Common myeloid progenitor, CD34-positive (primary cell): ENCODE data around the gene CDKL2.
"Not testable (repeated sequence)": the region's sequence is repeated elsewhere in the genome, so short reads cannot be mapped to it uniquely, and the experiment has no call there.

ENCODE experiments used
- CTCF ChIA-PET: fragments of 350-600 bp; sonication (Branson Sonifier 250); formaldehyde crosslinking; loops from one replicate; lab custom pipeline; 2021; ENCODE audit warnings: antibody characterized with exemption; lab: Charles Lee
- POLR2A ChIA-PET: fragments of 350-600 bp; sonication (Branson Sonifier 250); formaldehyde crosslinking; loops from one replicate; lab custom pipeline; 2021; ENCODE audit warnings: antibody characterized with exemption; lab: Charles Lee
- DNase-seq, 3 donors: peaks; one replicate each; pipeline versions ENCODE4 v3.0.0 to v3.0.0-alpha.2; 2013
- H3K27ac ChIP-seq, 2 experiments: 1 replicate in 1 of 2; 2 replicates in 1 of 2; pipeline ENCODE4 v1.7.0; 2013; ENCODE audit warnings: inconsistent platforms in 2 of 2, low read length in 2 of 2, mild to moderate bottlenecking in 2 of 2, low read depth in 1 of 2, moderate library complexity in 1 of 2; ENCODE audit not compliant: severe bottlenecking in 2 of 2, insufficient read depth in 1 of 2, poor library complexity in 1 of 2
- H3K27me3 ChIP-seq, 5 experiments: replicated peaks in 2 of 5; 1 replicate in 3 of 5; 2 replicates in 2 of 5; pipeline versions ENCODE4 v1.6.1 to v1.7.0; 2013; ENCODE audit warnings: low read length in 4 of 5, mild to moderate bottlenecking in 2 of 5, moderate library complexity in 2 of 5, inconsistent platforms in 1 of 5; ENCODE audit not compliant: insufficient read depth in 5 of 5, control insufficient read depth in 4 of 5
- H3K36me3 ChIP-seq, 4 experiments: 1 replicate in 2 of 4; 2 replicates in 2 of 4; pipeline versions ENCODE4 v1.6.1 to v1.7.0; 2013; ENCODE audit warnings: low read length in 3 of 4, control low read depth in 1 of 4, mild to moderate bottlenecking in 1 of 4; ENCODE audit not compliant: control insufficient read depth in 4 of 4, insufficient read depth in 4 of 4
- H3K4me1 ChIP-seq, 4 experiments: 1 replicate in 3 of 4; 2 replicates in 1 of 4; pipeline versions ENCODE4 v1.6.1 to v1.7.1; 2013; ENCODE audit warnings: low read length in 3 of 4, mild to moderate bottlenecking in 3 of 4, control low read depth in 1 of 4, inconsistent platforms in 1 of 4, moderate library complexity in 1 of 4; ENCODE audit not compliant: control insufficient read depth in 4 of 4, insufficient read depth in 4 of 4; ENCODE audit errors: control extremely low read depth in 1 of 4
- H3K4me3 ChIP-seq, 7 experiments: 1 replicate in 4 of 7; 2 replicates in 3 of 7; pipeline versions ENCODE4 v1.5.1 to v1.7.0; 2013; ENCODE audit warnings: mild to moderate bottlenecking in 7 of 7, low read length in 6 of 7, moderate library complexity in 6 of 7, inconsistent platforms in 2 of 7, low read depth in 2 of 7, control low read depth in 1 of 7; ENCODE audit not compliant: insufficient read depth in 4 of 7, control insufficient read depth in 1 of 7; ENCODE audit errors: extremely low read depth in 1 of 7
- H3K9me3 ChIP-seq, 5 experiments: 1 replicate in 4 of 5; 2 replicates in 1 of 5; pipeline versions ENCODE4 v1.6.1 to v1.7.1; 2013; ENCODE audit warnings: low read length in 4 of 5, mild to moderate bottlenecking in 2 of 5, inconsistent platforms in 1 of 5, low read depth in 1 of 5, moderate library complexity in 1 of 5; ENCODE audit not compliant: control insufficient read depth in 4 of 5, insufficient read depth in 2 of 5; ENCODE audit errors: control extremely low read depth in 1 of 5
- WGBS: methylation state at CpG from one replicate; pipeline ENCODE4 v1.1.5; 2013; ENCODE audit not compliant: insufficient coverage; 5-methylcytosine and 5-hydroxymethylcytosine counted together

CDKL2 gene

GRCh38 chr4:75547647-75548387 is 82.5 kb downstream of the CDKL2 start:
- H3K27me3 ChIP-seq = no peaks in the 10 kb centered on the region
- H3K27ac ChIP-seq = no peak overlapping the region
- H3K36me3 ChIP-seq = peaks cover 0 to 8% (median 0%) of the 10 kb centered on the region in 4 experiments
- no peak overlapping the region for H3K4me3 ChIP-seq
- DNase-seq = no peak
- POLR2A ChIA-PET = no interaction called here
- CTCF ChIA-PET = interaction anchor here (0.6 to 0.7 kb wide), 2 partner anchors 87 to 1319 kb away, joined by 3 read pairs; no protein-coding TSS in a partner anchor
- 98% methylated on average over 5 of the region's 15 CpGs for WGBS
- H3K4me1 ChIP-seq = no peaks in the 10 kb centered on the region
- no peaks in the 10 kb centered on the region for H3K9me3 ChIP-seq

GRCh38 chr4:75545526-75545925 is 84.8 kb downstream of the CDKL2 start:
- H3K4me1 ChIP-seq = no peaks in the 10 kb centered on the region
- H3K27me3 ChIP-seq = no peaks in the 10 kb centered on the region
- no peak overlapping the region for H3K27ac ChIP-seq
- POLR2A ChIA-PET = interaction anchor here (0.6 kb wide), 1 partner anchor 173 kb away, joined by 3 read pairs; no protein-coding TSS in a partner anchor
- H3K36me3 ChIP-seq = peaks cover 0 to 8% (median 1%) of the 10 kb centered on the region in 4 experiments
- DNase-seq = no peak
- CTCF ChIA-PET = interaction anchor here (1.6 kb wide), 1 partner anchor 14 kb away, joined by 3 read pairs; no protein-coding TSS in a partner anchor
- no peak overlapping the region for H3K4me3 ChIP-seq
- WGBS = 85% methylated on average over 5 of the region's 5 CpGs
- H3K9me3 ChIP-seq = no peaks in the 10 kb centered on the region

DNA sequence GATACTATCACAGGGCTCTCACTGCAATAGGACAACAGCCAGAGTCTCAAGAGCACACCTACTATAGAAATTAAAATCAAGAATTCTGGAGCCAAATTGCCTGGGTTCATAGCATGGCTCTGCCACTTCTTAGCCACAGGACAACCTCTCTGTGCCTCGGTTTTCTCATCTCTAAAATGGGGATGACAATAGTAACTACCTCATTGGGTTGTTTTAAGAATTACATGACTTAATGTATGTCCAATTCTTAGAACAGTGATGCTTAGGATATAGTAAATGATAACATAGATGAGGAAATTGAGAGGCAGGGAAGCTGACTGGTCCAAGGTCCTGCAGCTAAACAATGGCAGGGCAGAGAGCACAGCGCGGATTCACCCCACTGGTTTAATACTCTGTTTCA is 85.5 kb downstream of the CDKL2 start:
- Histone ChIP-seq H3K9me3 (no peaks in the 10 kb centered on the region), H3K36me3 (peaks cover 0 to 8% (median 1%) of the 10 kb centered on the region in 4 experiments), H3K4me1 (no peaks in the 10 kb centered on the region), H3K27me3 (no peaks in the 10 kb centered on the region), H3K4me3 (no peak overlapping the region), H3K27ac (no peak overlapping the region)
- 90% methylated on average over 2 of the region's 3 CpGs for WGBS
- no peak for DNase-seq
- ChIA-PET CTCF (no interaction called here), POLR2A (no interaction called here)

GRCh38 chr4:75544220-75544619 is 86.1 kb downstream of the CDKL2 start:
- POLR2A ChIA-PET = interaction anchor here (1.9 kb wide), 1 partner anchor 13 kb away, joined by 5 read pairs; no protein-coding TSS in a partner anchor
- WGBS = 96% methylated on average over 8 of the region's 8 CpGs
- CTCF ChIA-PET = not testable (repeated sequence)

DNA sequence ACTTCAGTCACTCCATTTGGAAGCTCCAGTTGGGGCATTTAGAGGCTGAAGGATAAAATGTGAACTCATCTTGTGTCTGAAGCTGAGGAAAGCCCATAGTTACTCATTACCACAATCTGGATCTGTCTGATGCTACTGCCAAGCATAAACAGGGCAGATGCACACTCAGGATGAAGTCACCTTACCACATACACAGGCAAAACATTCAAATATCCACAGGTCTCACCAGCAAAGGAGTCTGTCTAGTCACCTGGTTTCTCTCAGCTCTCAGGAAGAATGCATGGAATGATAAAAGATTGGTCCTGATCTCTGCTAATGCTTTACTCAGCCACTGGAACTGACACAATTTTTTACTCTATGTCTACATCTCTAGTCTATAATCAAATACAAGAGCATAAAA is 87.5 kb downstream of the CDKL2 start:
- Histone ChIP-seq H3K36me3 (peaks cover 0 to 11% (median 3%) of the 10 kb centered on the region in 4 experiments), H3K27me3 (no peaks in the 10 kb centered on the region), H3K27ac (no peak overlapping the region), H3K4me1 (no peaks in the 10 kb centered on the region), H3K4me3 (no peak overlapping the region), H3K9me3 (no peaks in the 10 kb centered on the region)
- no peak for DNase-seq
- CTCF ChIA-PET = interaction anchor here (0.7 kb wide), 1 partner anchor 12 kb away, joined by 3 read pairs; no protein-coding TSS in a partner anchor
- POLR2A ChIA-PET = interaction anchor here (1.9 kb wide), 1 partner anchor 12 kb away, joined by 5 read pairs; no protein-coding TSS in a partner anchor

More at GRCh38 chr4:75544220-75544619, 86.1 kb downstream of the CDKL2 start:
- not testable (repeated sequence) for H3K27me3 ChIP-seq, H3K36me3 ChIP-seq, DNase-seq, H3K9me3 ChIP-seq, H3K27ac ChIP-seq, H3K4me3 ChIP-seq, H3K4me1 ChIP-seq

DNA sequence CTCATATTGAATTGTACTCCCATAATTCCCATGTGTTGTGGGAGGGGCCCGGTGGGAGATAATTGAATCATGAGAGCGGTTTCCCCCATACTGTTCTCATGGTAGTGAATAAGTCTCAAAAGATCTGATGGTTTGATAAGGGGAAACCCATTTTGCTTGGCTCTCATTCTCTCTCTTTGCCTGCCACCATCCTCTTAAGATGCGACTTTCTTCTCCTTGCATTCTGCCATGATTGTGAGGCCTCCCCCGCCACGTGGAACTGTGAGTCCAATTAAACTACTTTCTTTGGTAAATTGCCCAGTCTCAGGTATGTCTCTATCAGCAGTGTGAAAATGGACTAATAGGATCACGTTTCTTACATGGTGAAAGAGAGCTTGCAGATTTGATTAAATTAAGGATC is 93.0 kb downstream of the CDKL2 start:
- H3K4me3 ChIP-seq, CTCF ChIA-PET, H3K27me3 ChIP-seq, H3K4me1 ChIP-seq, POLR2A ChIA-PET, H3K27ac ChIP-seq, DNase-seq: not testable (repeated sequence)
- Histone ChIP-seq H3K36me3 (peaks cover 0 to 14% (median 4%) of the 10 kb centered on the region in 4 experiments), H3K9me3 (peaks cover 2 to 22% (median 7%) of the 10 kb centered on the region in 5 experiments)
- WGBS = 94% methylated on average over 3 of the region's 6 CpGs

DNA sequence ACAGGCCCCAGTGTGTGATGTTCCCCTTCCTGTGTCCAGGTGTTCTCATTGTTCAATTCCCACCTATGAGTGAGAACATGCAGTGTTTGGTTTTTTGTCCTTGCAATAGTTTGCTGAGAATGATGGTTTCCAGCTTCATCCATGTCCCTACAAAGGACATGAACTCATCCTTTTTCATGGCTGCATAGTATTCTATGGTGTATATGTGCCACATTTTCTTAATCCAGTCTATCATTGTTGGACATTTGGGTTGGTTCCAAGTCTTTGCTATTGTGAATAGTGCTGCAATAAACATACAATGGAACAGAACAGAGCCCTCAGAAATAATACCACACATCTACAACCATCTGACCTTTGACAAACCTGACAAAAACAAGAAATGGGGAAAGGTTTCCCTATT is 96.4 kb downstream of the CDKL2 start:
- H3K4me1 ChIP-seq, H3K4me3 ChIP-seq, CTCF ChIA-PET, POLR2A ChIA-PET, H3K27me3 ChIP-seq, H3K27ac ChIP-seq, DNase-seq: not testable (repeated sequence)
- H3K9me3 ChIP-seq = peaks cover 4 to 44% (median 14%) of the 10 kb centered on the region in 5 experiments
- peaks cover 17 to 44% (median 20%) of the 10 kb centered on the region in 4 experiments for H3K36me3 ChIP-seq
